Body of pancreas (tissue), 4 donors: ENCODE data around the gene TMEM170A. TPM values are rescaled to one million over a fixed set of nuclear protein-coding genes. Genes with fewer than 3 reads are reported as not detected.
A peak's percentile ranks its signal among the peaks of the same experiment; 100 is the strongest.
"Not testable (repeated sequence)": the region's sequence is repeated elsewhere in the genome, so short reads cannot be mapped to it uniquely, and the experiment has no call there.

Experiments used
- ATAC-seq: fragments of 150-250 bp; one replicate; pipeline ENCODE4 v1.9.1; 2016
- DNase-seq, 4 donors: peaks; one replicate each; pipeline ENCODE4 v3.0.0-alpha.2; 2019
- H3K27ac ChIP-seq, 4 donors: fragments of 200-600 bp; sonication (generic); 1 replicate in 3 of 4; 2 replicates in 1 of 4; pipeline versions ENCODE4 v1.5.1 to v1.6.1; 2016 to 2019; ENCODE audit warnings: mild to moderate bottlenecking in 1 of 4, mixed read lengths in 1 of 4, moderate library complexity in 1 of 4
- H3K27me3 ChIP-seq, 2 donors: fragments of 200-600 bp; sonication (generic); one replicate each; pipeline ENCODE4 v1.6.0; 2016; ENCODE audit warnings: mild to moderate bottlenecking in 1 of 2
- H3K36me3 ChIP-seq, 2 donors: fragments of 200-600 bp; sonication (generic); replicated peaks in 1 of 2; 2 replicates each; pipeline ENCODE4 v1.5.1; 2016; ENCODE audit warnings: low read depth in 2 of 2; ENCODE audit not compliant: insufficient read depth in 1 of 2
- H3K4me1 ChIP-seq: fragments of 200-600 bp; sonication (generic); one replicate; pipeline ENCODE4 v1.6.0; 2016
- H3K4me3 ChIP-seq, 2 donors: fragments of 200-600 bp; sonication (generic); 1 replicate in 1 of 2; 2 replicates in 1 of 2; pipeline ENCODE4 v1.5.1; 2016 to 2019
- H3K9me3 ChIP-seq, 3 donors: fragments of 200-600 bp; sonication (generic); 1 replicate in 2 of 3; 2 replicates in 1 of 3; pipeline ENCODE4 v1.5.1; 2016
- POLR2A ChIP-seq, 3 donors: fragments of 450-650 bp; IDR thresholded peaks; one replicate each; pipeline ENCODE4 v1.6.1; 2016; ENCODE audit warnings: antibody characterized with exemption in 3 of 3, mild to moderate bottlenecking in 2 of 3
- WGBS, 2 donors: methylation state at CpG; one replicate each; pipeline ENCODE4 v1.1.5; 2017; 5-methylcytosine and 5-hydroxymethylcytosine counted together
- intact Hi-C: fragments of 100-400 bp; cut with DNase I; formaldehyde crosslinking; loops from one replicate; pipeline ENCODE4 v1.15.1; 2023
- total RNA-seq, 2 donors: library from RNA; depleted of rRNA; stranded (reverse); fragments of >200 nt; gene quantifications; one replicate each; pipeline ENCODE4 v1.1.0, GENCODE V29; 2016
- TF ChIP-seq, protein P1 (sequence below), 7 experiments: fragments of 450-650 bp in 4 of 7; fragments of 200-600 bp in 3 of 7; sonication (generic) in 3 of 7; IDR thresholded peaks; one replicate each; pipeline ENCODE4 v1.5.1; 2016 to 2019; ENCODE audit warnings: antibody characterized with exemption in 7 of 7

The TMEM170A gene
- total RNA-seq, 2 donors from 2014 or later, result 17.1 TPM

DNA sequence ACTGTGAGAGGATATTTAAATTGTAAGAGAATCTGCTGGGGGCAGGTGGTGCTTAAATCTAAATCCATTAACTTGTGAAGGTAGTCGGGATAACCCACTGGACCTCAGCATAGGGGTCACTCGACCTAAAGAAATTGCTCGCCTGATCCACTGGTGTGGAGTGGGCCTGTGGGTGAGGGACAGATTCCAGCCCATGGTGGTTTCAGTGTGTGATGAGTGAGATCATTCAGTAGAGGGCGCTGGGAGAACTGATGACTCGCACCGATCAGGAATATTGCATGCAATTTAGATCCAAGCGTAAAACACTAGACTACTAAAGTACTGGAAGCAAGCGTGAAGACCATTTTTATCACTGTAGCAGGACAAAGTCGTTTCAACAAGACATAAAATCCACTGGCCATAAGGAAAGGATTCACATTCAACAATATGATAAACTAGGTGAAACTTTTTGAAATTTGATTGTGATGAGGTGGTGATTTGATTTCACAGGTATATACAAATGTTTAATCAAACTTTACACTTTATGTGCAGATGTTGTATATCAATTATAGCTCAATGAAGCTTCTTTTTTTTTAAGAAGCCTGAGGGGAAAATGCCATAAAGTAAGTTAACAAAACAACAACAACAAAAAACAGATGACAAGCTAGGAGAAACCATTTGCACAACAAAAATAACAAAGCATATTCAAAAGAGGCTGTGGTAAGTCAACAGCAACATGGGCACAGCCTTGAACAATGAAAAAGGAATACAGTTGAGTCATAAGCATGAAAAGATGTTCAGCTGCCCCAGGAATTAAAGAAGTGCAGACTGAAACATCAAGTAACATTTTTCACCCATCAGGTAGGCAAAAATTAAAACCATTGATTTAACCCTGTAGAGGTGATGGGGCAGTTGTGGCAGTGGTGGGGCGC lies 7.5 kb upstream of the TMEM170A start:
- Histone ChIP-seq H3K4me3 (no peak overlapping the region), H3K27me3 (no peaks in the 10 kb centered on the region), H3K36me3 (no peaks in the 10 kb centered on the region), H3K9me3 (no peaks in the 10 kb centered on the region), H3K27ac (no peak overlapping the region), H3K4me1 (no peaks in the 10 kb centered on the region)
- ATAC-seq (peak; percentile 93), DNase-seq (peak; percentile 61 to 72 (median 68))
- no peak for TF ChIP-seq POLR2A (IDR thresholded peaks at IDR 0.05)
- TF ChIP-seq, protein P1, sequence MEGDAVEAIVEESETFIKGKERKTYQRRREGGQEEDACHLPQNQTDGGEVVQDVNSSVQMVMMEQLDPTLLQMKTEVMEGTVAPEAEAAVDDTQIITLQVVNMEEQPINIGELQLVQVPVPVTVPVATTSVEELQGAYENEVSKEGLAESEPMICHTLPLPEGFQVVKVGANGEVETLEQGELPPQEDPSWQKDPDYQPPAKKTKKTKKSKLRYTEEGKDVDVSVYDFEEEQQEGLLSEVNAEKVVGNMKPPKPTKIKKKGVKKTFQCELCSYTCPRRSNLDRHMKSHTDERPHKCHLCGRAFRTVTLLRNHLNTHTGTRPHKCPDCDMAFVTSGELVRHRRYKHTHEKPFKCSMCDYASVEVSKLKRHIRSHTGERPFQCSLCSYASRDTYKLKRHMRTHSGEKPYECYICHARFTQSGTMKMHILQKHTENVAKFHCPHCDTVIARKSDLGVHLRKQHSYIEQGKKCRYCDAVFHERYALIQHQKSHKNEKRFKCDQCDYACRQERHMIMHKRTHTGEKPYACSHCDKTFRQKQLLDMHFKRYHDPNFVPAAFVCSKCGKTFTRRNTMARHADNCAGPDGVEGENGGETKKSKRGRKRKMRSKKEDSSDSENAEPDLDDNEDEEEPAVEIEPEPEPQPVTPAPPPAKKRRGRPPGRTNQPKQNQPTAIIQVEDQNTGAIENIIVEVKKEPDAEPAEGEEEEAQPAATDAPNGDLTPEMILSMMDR (IDR thresholded peaks at IDR 0.05), result peak; percentile 46 to 86 (median 72)
- intact Hi-C loops, result no loop called here
- WGBS, 2 donors, result 11 to 13% methylated on average over 8 to 10 of the region's 10 CpGs

DNA sequence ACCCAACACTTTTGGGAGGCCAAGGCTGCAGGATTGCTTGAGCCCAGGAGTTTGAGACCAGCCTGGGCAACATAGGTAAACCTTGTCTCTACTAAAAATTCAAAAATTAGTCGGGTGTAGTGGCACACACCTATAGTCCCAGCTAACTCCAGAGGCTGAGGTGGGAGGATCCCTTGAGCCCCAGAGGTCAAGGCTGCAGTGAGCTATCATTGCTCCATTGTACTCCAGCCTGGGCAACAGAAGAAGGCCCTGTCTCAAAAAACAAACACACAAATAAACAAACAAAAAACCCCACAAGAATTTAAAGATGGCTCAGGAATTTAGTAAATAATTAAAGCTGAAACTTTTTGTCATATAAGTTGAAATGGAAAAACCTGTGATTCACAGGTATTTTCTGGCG lies 2.3 kb upstream of the TMEM170A start:
- 58 to 78% methylated on average over 2 of the region's 2 CpGs for WGBS, 2 donors
- no peak for ATAC-seq

DNA sequence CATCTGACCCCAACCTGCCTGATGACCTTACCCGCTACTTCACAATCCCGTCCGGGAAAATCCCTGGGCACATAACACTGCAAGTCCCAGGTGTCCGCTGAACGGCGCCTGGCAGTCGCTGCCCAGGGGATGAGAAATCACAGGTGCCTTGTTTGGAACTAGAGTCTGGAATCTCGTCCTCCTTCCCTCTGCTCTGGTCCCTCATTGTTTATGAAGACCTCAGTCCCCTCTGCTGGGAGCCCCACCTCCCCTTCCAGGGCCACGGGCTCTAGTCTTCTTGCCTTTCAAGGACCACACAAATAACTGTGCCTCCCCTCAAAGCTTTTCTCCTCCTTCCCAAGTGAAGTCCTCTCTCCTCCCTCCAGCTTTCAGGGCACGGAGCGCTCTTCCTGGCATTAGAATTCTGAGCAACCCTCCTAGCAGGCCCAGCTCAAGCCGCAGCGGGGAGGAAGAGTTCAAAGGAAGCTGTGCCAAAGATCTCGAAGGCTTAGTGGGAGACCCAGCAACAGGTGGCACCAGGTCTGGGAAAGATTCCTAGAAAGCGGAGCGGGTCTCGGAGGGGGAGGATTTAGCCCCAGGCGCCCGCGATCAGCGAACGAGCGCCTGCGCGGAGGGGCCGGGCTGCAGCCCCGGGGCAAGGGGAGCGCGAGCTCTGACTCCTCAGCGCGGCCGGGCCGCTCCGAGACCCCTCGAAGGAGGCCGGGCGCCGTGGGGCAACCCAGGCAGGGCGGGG lies 934 bp downstream of the TMEM170A start:
- intact Hi-C loops, H3K9me3 ChIP-seq, H3K27me3 ChIP-seq, H3K36me3 ChIP-seq: not testable (repeated sequence)
- 1 to 7% methylated on average over 10 to 35 of the region's 39 CpGs for WGBS, 2 donors
- Histone ChIP-seq H3K27ac (peak overlapping the region; percentile 91 to 99 (median 98)), H3K4me1 (peaks cover 42% of the 10 kb centered on the region), H3K4me3 (peak overlapping the region; percentile 87 to 89)
- ATAC-seq, result peak; percentile 5
- peak; percentile 48 to 67 (median 60) for DNase-seq

More for the DNA sequence above, 2.3 kb upstream of the TMEM170A start:
- no peaks in the 10 kb centered on the region for H3K27me3 ChIP-seq
- no peak overlapping the region for H3K27ac ChIP-seq
- TF ChIP-seq POLR2A (IDR thresholded peaks at IDR 0.05), result no peak
- TF ChIP-seq, protein P1 (IDR thresholded peaks at IDR 0.05), result no peak
- intact Hi-C loops, result no loop called here
- no peak for DNase-seq
- no peaks in the 10 kb centered on the region for H3K9me3 ChIP-seq
- no peaks in the 10 kb centered on the region for H3K36me3 ChIP-seq
- H3K4me3 ChIP-seq, result no peak overlapping the region
- peaks cover 19% of the 10 kb centered on the region for H3K4me1 ChIP-seq

DNA sequence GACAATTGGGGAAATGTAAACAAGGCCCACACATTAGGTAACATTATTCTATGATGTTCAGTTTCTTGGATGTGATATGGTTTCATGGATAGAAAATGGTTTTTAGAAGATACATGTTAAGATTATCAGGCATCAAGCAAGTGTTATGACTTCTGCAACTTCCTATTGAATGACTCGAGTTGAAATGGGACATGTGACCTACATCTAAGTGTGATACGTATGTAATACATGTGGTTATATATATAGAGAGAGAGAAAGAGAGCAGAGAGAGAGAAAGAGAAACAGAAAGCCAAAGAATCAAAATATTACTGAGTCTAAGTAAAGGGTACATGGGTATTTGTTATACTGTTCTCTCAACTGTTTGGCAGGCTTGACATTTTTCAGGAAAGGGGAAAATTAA lies 1.7 kb downstream of the TMEM170A start:
- Histone ChIP-seq H3K27ac (peak overlapping the region in 1 of 4 donors; percentile 99), H3K9me3 (no peaks in the 10 kb centered on the region), H3K27me3 (no peaks in the 10 kb centered on the region), H3K4me3 (no peak overlapping the region), H3K4me1 (peaks cover 49% of the 10 kb centered on the region), H3K36me3 (no peaks in the 10 kb centered on the region)
- DNase-seq (no peak), ATAC-seq (no peak)
- intact Hi-C loops, result no loop called here
- no peak for TF ChIP-seq POLR2A (IDR thresholded peaks at IDR 0.05)
- TF ChIP-seq, protein P1 (IDR thresholded peaks at IDR 0.05), result no peak
- WGBS, 2 donors, result 7% methylated on average over 2 of the region's 2 CpGs

DNA sequence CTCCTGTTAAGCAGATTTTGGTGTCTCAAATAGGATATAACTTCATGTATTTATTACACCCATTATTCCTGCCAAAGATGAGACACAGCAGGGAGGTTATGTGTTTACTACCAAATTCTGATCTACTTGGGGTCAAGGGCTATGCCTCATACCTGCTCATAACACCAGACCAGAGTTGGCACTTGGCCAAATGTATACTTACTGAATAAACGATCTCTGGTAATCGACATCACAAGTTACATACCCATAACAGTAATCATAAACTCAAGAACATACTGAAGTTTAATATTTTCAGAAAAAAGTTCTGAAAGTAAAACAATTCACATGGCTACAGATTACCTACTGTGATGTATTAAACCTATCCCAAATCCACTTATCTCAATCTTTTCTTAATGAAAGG lies 2.9 kb downstream of the TMEM170A start:
- 26 to 34% methylated on average over 2 of the region's 2 CpGs for WGBS, 2 donors
- Histone ChIP-seq H3K4me1 (peaks cover 62% of the 10 kb centered on the region), H3K27me3 (no peaks in the 10 kb centered on the region), H3K27ac (no peak overlapping the region), H3K9me3 (no peaks in the 10 kb centered on the region), H3K4me3 (no peak overlapping the region), H3K36me3 (no peaks in the 10 kb centered on the region)
- TF ChIP-seq POLR2A (IDR thresholded peaks at IDR 0.05), result no peak
- TF ChIP-seq, protein P1 (IDR thresholded peaks at IDR 0.05), result no peak
- ATAC-seq, result no peak
- DNase-seq, result no peak
- intact Hi-C loops, result no loop called here
